ENCODE results near the gene RERE. TPM values are rescaled to one million over a fixed set of nuclear protein-coding genes. Genes with fewer than 3 reads are reported as not detected.
A peak's percentile ranks its signal among the peaks of the same experiment; 100 is the strongest.

RERE gene
- total and polyA plus RNA-seq, 2 donors (not counting 3 experiments of a cell fraction or from before 2014, with no cell fraction given), result 14.1 to 113 TPM

DNA sequence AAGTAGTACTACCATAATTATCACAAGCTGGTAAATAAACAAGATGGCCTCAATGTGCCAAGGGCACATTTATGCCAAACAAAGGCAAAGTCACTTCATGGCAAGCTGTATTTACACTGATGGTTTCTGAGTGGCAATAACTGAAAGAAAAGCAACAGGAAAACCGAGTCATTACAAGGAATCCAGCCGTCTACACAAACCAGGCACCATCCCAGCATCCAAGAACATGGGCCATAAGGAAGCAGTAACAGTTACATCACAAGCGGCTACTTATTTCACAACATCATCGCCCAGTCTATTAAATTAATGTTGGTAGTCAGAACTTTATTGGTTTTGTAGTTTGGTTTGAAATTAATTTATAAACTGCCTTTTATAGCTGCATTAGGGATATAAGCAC, 214.2 kb downstream of the RERE start:
- peaks cover 40% of the 10 kb centered on the region for H3K4me1 ChIP-seq (ENCODE audit: control insufficient read depth, extremely low read depth, insufficient read depth, low read length)
- ChIA-PET POLR2A (no interaction called here), CTCF (interaction anchor here (1.0 to 1.4 kb wide), 4 partner anchors 12 to 246 kb away, joined by 3 to 5 read pairs (median 4); no protein-coding TSS in a partner anchor)
- TF ChIP-seq FOS (IDR thresholded peaks at IDR 0.05; ENCODE audit: borderline replicate concordance, insufficient read depth, low read length) (peak; percentile 38), POLR2AphosphoS5 (IDR thresholded peaks at IDR 0.05; ENCODE audit: insufficient read depth, low read depth, low read length) (no peak)
- no peak overlapping the region for H3K4me3 ChIP-seq (replicated peaks in 1 of 3; ENCODE audit: insufficient read depth in 1 of 3, low read depth in 1 of 3, low read length in 3 of 3)
- H3K9ac ChIP-seq (replicated peaks; ENCODE audit: extremely low read depth, insufficient read depth, low read length), result no peak overlapping the region
- H3K27ac ChIP-seq (ENCODE audit: insufficient read depth, low read depth, low read length), result peak overlapping the region; percentile 60
- no peaks in the 10 kb centered on the region for H3K9me1 ChIP-seq (replicated peaks; ENCODE audit: control insufficient read depth, extremely low read depth, insufficient read depth, low read length)
- no peaks in the 10 kb centered on the region for H3K9me3 ChIP-seq (replicated peaks; ENCODE audit: control insufficient read depth, insufficient read depth, low read length)
- no peaks in the 10 kb centered on the region for H3K27me3 ChIP-seq (ENCODE audit: control insufficient read depth in 2 of 2, insufficient read depth in 2 of 2, low read length in 2 of 2)
- H4K20me1 ChIP-seq (replicated peaks; ENCODE audit: control insufficient read depth, extremely low read depth, insufficient read depth, low read length), result no peaks in the 10 kb centered on the region
- FAIRE-seq (peak; percentile 72), DNase-seq (ENCODE audit: low read depth, low spot score) (peak; percentile 85)
- H3K36me3 ChIP-seq (ENCODE audit: control insufficient read depth in 2 of 2, extremely low read depth in 1 of 2, insufficient read depth in 2 of 2, low read length in 2 of 2), result no peaks in the 10 kb centered on the region
- no peak overlapping the region for H2AFZ ChIP-seq (ENCODE audit: low read depth, low read length)
- no TSS peak for BruUV-seq (replicated peaks)
- H3K4me2 ChIP-seq (ENCODE audit: insufficient read depth, low read length), result peak overlapping the region; percentile 47
- dilution Hi-C loops (cut with MboI; ENCODE audit: extremely low pct_ligation_motif_present, low sequenced_read_pairs), result no loop called here
- peaks cover 23% of the 10 kb centered on the region for H3K79me2 ChIP-seq (ENCODE audit: control insufficient read depth, insufficient read depth, low read length)
- intact Hi-C loops (cut with micrococcal nuclease), result no loop called here

DNA sequence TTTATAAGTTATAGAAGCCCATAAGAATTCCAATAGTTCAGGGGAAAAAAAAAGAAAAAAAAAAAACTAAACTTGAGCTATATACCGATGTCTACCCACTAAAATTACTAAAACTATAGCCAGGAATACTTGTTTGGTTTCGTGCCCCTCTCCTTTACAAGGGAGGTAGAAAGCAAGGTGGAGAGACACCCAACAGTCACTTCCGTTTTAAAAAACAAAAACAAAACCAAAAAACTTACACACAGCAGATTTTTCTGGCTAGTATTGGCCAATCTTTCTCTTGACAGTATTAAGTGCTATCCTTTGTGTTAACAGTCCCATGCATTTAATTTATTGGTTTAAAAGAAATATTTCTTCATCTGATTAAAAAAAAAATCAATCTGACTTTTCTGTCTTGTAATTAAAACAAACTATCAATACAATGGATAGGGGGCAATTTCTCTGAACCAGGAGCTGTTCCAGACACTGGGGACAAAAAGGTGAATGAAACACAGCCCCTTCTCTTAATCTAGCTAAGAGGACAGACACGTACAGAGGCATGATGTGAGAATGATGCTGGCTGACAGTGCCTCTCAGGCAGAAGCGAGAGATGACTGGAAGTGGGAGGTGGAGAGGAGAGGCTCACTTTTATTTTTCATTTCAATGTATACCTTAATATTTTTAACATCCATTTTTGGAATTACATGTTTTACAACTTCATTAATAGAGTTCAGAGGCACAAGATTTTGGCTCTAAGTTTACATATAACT, 214.8 kb downstream of the RERE start:
- Histone ChIP-seq H2AFZ (ENCODE audit: low read depth, low read length) (no peak overlapping the region), H3K4me3 (replicated peaks in 1 of 3; ENCODE audit: insufficient read depth in 1 of 3, low read depth in 1 of 3, low read length in 3 of 3) (no peak overlapping the region), H3K4me2 (ENCODE audit: insufficient read depth, low read length) (peak overlapping the region; percentile 47), H3K27me3 (ENCODE audit: control insufficient read depth in 2 of 2, insufficient read depth in 2 of 2, low read length in 2 of 2) (no peaks in the 10 kb centered on the region), H3K9ac (replicated peaks; ENCODE audit: extremely low read depth, insufficient read depth, low read length) (no peak overlapping the region), H3K4me1 (ENCODE audit: control insufficient read depth, extremely low read depth, insufficient read depth, low read length) (peaks cover 46% of the 10 kb centered on the region), H3K27ac (ENCODE audit: insufficient read depth, low read depth, low read length) (peak overlapping the region; percentile 60), H3K9me3 (replicated peaks; ENCODE audit: control insufficient read depth, insufficient read depth, low read length) (no peaks in the 10 kb centered on the region), H3K79me2 (ENCODE audit: control insufficient read depth, insufficient read depth, low read length) (peaks cover 23% of the 10 kb centered on the region), H3K36me3 (ENCODE audit: control insufficient read depth in 2 of 2, extremely low read depth in 1 of 2, insufficient read depth in 2 of 2, low read length in 2 of 2) (no peaks in the 10 kb centered on the region), H4K20me1 (replicated peaks; ENCODE audit: control insufficient read depth, extremely low read depth, insufficient read depth, low read length) (no peaks in the 10 kb centered on the region), H3K9me1 (replicated peaks; ENCODE audit: control insufficient read depth, extremely low read depth, insufficient read depth, low read length) (no peaks in the 10 kb centered on the region)
- ChIA-PET CTCF (interaction anchor here (0.6 to 1.4 kb wide), 5 partner anchors 12 to 246 kb away, joined by 3 to 5 read pairs (median 3); no protein-coding TSS in a partner anchor), POLR2A (no interaction called here)
- TF ChIP-seq EZH2 (IDR thresholded peaks at IDR 0.05; ENCODE audit: borderline replicate concordance, low read depth, low read length, severe bottlenecking) (no peak), GATA2 (IDR thresholded peaks at IDR 0.05; ENCODE audit: insufficient read depth, insufficient read length, low read depth, low read length) (no peak), POLR2A (IDR thresholded peaks at IDR 0.05; ENCODE audit: low read depth, low read length) (no peak)
- TF ChIP-seq, protein P1, sequence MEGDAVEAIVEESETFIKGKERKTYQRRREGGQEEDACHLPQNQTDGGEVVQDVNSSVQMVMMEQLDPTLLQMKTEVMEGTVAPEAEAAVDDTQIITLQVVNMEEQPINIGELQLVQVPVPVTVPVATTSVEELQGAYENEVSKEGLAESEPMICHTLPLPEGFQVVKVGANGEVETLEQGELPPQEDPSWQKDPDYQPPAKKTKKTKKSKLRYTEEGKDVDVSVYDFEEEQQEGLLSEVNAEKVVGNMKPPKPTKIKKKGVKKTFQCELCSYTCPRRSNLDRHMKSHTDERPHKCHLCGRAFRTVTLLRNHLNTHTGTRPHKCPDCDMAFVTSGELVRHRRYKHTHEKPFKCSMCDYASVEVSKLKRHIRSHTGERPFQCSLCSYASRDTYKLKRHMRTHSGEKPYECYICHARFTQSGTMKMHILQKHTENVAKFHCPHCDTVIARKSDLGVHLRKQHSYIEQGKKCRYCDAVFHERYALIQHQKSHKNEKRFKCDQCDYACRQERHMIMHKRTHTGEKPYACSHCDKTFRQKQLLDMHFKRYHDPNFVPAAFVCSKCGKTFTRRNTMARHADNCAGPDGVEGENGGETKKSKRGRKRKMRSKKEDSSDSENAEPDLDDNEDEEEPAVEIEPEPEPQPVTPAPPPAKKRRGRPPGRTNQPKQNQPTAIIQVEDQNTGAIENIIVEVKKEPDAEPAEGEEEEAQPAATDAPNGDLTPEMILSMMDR (IDR thresholded peaks at IDR 0.05; ENCODE audit: extremely low read depth in 1 of 2, insufficient read depth in 1 of 2, low read depth in 1 of 2, low read length in 2 of 2), result no peak
- DNase-seq (ENCODE audit: low read depth, low spot score) (no peak), FAIRE-seq (no peak)
- intact Hi-C loops (cut with micrococcal nuclease) (no loop called here), dilution Hi-C loops (cut with MboI; ENCODE audit: extremely low pct_ligation_motif_present, low sequenced_read_pairs) (no loop called here)
- no TSS peak for BruUV-seq (replicated peaks)
